WTC11 (cell line): ENCODE measurements around the gene CIDEB. TPM values are rescaled to one million over a fixed set of nuclear protein-coding genes. Genes with fewer than 3 reads are reported as not detected.

Experiments
- ATAC-seq: fragments of 200-7000 bp; cut with Tn5 transposase; 2 replicates; pipeline ENCODE4 v1.10.0; 2021; ENCODE audit warnings: mild to moderate bottlenecking, moderate library complexity
- CTCF ChIA-PET: fragments of 300-600 bp; sonication (Branson Sonifier 250); formaldehyde crosslinking; loops from one replicate; lab custom pipeline; 2021; ENCODE audit warnings: antibody characterized with exemption; lab: Charles Lee
- POLR2A ChIA-PET: fragments of 350-600 bp; sonication (Branson Sonifier 250); formaldehyde crosslinking; loops from one replicate; lab custom pipeline; 2021; ENCODE audit warnings: antibody characterized with exemption; lab: Charles Lee
- DNase-seq: peaks from one replicate; pipeline ENCODE4 v3.0.0; 2021; ENCODE audit warnings: low spot score
- H3K27ac Mint-ChIP-seq: 2 replicates; pipeline ENCODE4 v1.8.0; 2021; ENCODE audit warnings: mixed read lengths
- H3K27me3 Mint-ChIP-seq: 2 replicates; pipeline ENCODE4 v1.8.0; 2021; ENCODE audit warnings: low read depth, mild to moderate bottlenecking, moderate library complexity, mixed read lengths
- H3K36me3 Mint-ChIP-seq: 2 replicates; pipeline ENCODE4 v1.8.0; 2021; ENCODE audit warnings: mixed read lengths
- H3K4me1 Mint-ChIP-seq: 2 replicates; pipeline ENCODE4 v1.8.0; 2022; ENCODE audit warnings: mixed read lengths
- H3K4me3 Mint-ChIP-seq: 2 replicates; pipeline ENCODE4 v1.8.0; 2021; ENCODE audit warnings: mild to moderate bottlenecking, moderate library complexity, mixed read lengths
- H3K9me3 Mint-ChIP-seq: 2 replicates; pipeline ENCODE4 v1.8.0; 2021; ENCODE audit warnings: mixed read lengths
- ARID4B ChIP-seq: sonication (generic); formaldehyde crosslinking; IDR thresholded peaks from 2 replicates; pipeline ENCODE4 v1.8.0; 2023; ENCODE audit warnings: missing genetic modification reagents, mild to moderate bottlenecking, borderline replicate concordance
- ELF4 ChIP-seq: sonication (generic); formaldehyde crosslinking; IDR thresholded peaks from 2 replicates; pipeline ENCODE4 v1.8.1; 2022; ENCODE audit warnings: low read depth, mild to moderate bottlenecking, moderate library complexity, missing genetic modification reagents
- FOXK1 ChIP-seq: sonication (generic); formaldehyde crosslinking; IDR thresholded peaks from 2 replicates; pipeline ENCODE4 v1.8.0; 2022; ENCODE audit warnings: mild to moderate bottlenecking, moderate library complexity, missing genetic modification reagents
- GRHL2 ChIP-seq: fragments of 250-450 bp; sonication (Bioruptor Pico); IDR thresholded peaks from 2 replicates; pipeline ENCODE4 v1.8.0; 2022; ENCODE audit warnings: mild to moderate bottlenecking, moderate library complexity; ENCODE audit not compliant: insufficient replicate concordance, severe bottlenecking
- KAT7 ChIP-seq: sonication (generic); formaldehyde crosslinking; IDR thresholded peaks from 2 replicates; pipeline ENCODE4 v1.8.1; 2023; ENCODE audit warnings: missing genetic modification reagents, mild to moderate bottlenecking, borderline replicate concordance
- NFYB ChIP-seq: sonication (generic); formaldehyde crosslinking; conservative IDR thresholded peaks from 2 replicates; pipeline ENCODE4 v1.8.0; 2022; ENCODE audit warnings: low read depth, missing genetic modification reagents
- RELA ChIP-seq: sonication (generic); formaldehyde crosslinking; IDR thresholded peaks from 2 replicates; pipeline ENCODE4 v1.8.1; 2022; ENCODE audit warnings: missing genetic modification reagents, mild to moderate bottlenecking, borderline replicate concordance
- SMAD4 ChIP-seq: sonication (generic); formaldehyde crosslinking; IDR thresholded peaks from 2 replicates; pipeline ENCODE4 v1.8.0; 2022; ENCODE audit warnings: mild to moderate bottlenecking, missing genetic modification reagents
- SP1 ChIP-seq: sonication (generic); formaldehyde crosslinking; conservative IDR thresholded peaks from 2 replicates; pipeline ENCODE4 v1.8.1; 2022; ENCODE audit warnings: missing genetic modification reagents
- TEAD1 ChIP-seq: sonication (generic); formaldehyde crosslinking; IDR thresholded peaks from 2 replicates; pipeline ENCODE4 v1.8.0; 2022; ENCODE audit warnings: mild to moderate bottlenecking, missing genetic modification reagents
- TEAD4 ChIP-seq: sonication (generic); formaldehyde crosslinking; IDR thresholded peaks from 2 replicates; pipeline ENCODE4 v1.8.0; 2022; ENCODE audit warnings: mild to moderate bottlenecking, missing genetic modification reagents
- TP53 ChIP-seq: sonication (generic); formaldehyde crosslinking; IDR thresholded peaks from 2 replicates; pipeline ENCODE4 v1.8.1; 2023; ENCODE audit warnings: mild to moderate bottlenecking, missing genetic modification reagents
- ZNF138 ChIP-seq: sonication (generic); formaldehyde crosslinking; conservative IDR thresholded peaks from 2 replicates; pipeline ENCODE4 v1.8.1; 2022; ENCODE audit warnings: mild to moderate bottlenecking, moderate library complexity, missing genetic modification reagents
- ZNF263 ChIP-seq: sonication (generic); formaldehyde crosslinking; IDR thresholded peaks from 2 replicates; pipeline ENCODE4 v1.8.1; 2022; ENCODE audit warnings: low read depth, mild to moderate bottlenecking, moderate library complexity, missing genetic modification reagents
- ZNF425 ChIP-seq: fragments of 250-450 bp; sonication (Bioruptor Pico); conservative IDR thresholded peaks from 2 replicates; pipeline ENCODE4 v1.9.0; 2021; ENCODE audit warnings: mild to moderate bottlenecking
- total RNA-seq: library from RNA; stranded (reverse); gene quantifications from 3 replicates; pipeline ENCODE4 v1.2.3, GENCODE V29; 2021
- TF ChIP-seq, protein P1 (sequence below): sonication (generic); formaldehyde crosslinking; IDR thresholded peaks from 2 replicates; pipeline ENCODE4 v1.8.1; 2023; ENCODE audit warnings: mild to moderate bottlenecking, missing genetic modification reagents
- TF ChIP-seq, protein P2 (sequence below): sonication (generic); formaldehyde crosslinking; conservative IDR thresholded peaks from 2 replicates; pipeline ENCODE4 v1.8.1; 2022; ENCODE audit warnings: mild to moderate bottlenecking, missing genetic modification reagents
- TF ChIP-seq, protein P3 (sequence below): sonication (generic); formaldehyde crosslinking; IDR thresholded peaks from 2 replicates; pipeline ENCODE4 v1.8.1; 2022; ENCODE audit warnings: low read depth, missing genetic modification reagents, borderline replicate concordance
- TF ChIP-seq, protein P4 (sequence below): fragments of 250-450 bp; sonication (Bioruptor Pico); IDR thresholded peaks from 2 replicates; pipeline ENCODE4 v1.9.0; 2021; ENCODE audit warnings: mild to moderate bottlenecking
- TF ChIP-seq, protein P5 (sequence below): sonication (generic); formaldehyde crosslinking; IDR thresholded peaks from 2 replicates; pipeline ENCODE4 v1.8.0; 2022; ENCODE audit warnings: mild to moderate bottlenecking, missing genetic modification reagents

Gene CIDEB
- total RNA-seq, 1 experiment from 2014 or later: 4.7 TPM

DNA sequence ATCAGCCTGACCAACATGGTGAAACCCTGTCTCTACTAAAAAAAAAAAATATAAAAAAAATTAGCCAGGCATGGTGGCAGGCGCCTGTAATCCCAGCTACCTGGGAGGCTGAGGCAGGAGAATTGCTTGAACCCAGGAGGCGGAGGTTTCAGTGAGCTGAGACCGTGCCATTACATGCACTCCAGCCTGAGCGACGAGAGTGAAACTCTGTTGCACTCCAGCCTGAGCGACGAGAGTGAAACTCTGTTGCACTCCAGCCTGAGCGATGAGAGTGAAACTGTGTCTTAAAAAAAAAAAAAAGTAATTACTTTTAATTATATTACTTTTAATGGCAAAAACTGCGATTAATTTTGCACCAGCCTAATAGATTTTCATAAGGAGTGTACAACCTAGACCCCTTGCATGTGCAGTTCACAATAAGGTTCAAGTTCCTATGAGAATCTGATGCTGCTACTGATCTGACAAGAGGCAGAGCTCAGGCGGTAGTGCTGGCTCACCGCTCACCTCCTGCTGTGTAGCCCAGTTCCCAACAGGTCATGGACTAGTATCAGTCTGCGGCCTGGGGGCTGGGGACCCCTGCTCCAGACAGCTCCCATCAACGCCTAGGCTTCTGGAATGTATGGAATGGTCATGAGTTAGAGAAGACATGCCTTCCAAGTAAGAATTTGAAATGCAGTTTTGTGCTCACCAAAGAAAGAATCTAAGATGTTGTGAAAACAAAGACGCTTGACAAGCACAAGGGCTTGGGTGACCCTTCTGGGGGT lies 13.6 kb upstream of the CIDEB start (continued):
- TF ChIP-seq ARID4B (CRISPR knock-in tag) (no peak), RELA (no peak), SMAD4 (no peak), ELF4 (CRISPR knock-in tag) (no peak), TEAD4 (CRISPR knock-in tag) (no peak), GRHL2 (no peak), ZNF263 (CRISPR knock-in tag) (no peak), ZNF425 (no peak), ZNF138 (CRISPR knock-in tag) (no peak), NFYB (CRISPR knock-in tag) (no peak)
- TF ChIP-seq, protein P1, sequence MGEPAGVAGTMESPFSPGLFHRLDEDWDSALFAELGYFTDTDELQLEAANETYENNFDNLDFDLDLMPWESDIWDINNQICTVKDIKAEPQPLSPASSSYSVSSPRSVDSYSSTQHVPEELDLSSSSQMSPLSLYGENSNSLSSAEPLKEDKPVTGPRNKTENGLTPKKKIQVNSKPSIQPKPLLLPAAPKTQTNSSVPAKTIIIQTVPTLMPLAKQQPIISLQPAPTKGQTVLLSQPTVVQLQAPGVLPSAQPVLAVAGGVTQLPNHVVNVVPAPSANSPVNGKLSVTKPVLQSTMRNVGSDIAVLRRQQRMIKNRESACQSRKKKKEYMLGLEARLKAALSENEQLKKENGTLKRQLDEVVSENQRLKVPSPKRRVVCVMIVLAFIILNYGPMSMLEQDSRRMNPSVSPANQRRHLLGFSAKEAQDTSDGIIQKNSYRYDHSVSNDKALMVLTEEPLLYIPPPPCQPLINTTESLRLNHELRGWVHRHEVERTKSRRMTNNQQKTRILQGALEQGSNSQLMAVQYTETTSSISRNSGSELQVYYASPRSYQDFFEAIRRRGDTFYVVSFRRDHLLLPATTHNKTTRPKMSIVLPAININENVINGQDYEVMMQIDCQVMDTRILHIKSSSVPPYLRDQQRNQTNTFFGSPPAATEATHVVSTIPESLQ: no peak
- TF ChIP-seq, protein P2, sequence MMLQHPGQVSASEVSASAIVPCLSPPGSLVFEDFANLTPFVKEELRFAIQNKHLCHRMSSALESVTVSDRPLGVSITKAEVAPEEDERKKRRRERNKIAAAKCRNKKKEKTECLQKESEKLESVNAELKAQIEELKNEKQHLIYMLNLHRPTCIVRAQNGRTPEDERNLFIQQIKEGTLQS (CRISPR knock-in tag): no peak
- TF ChIP-seq, all 79 proteins: peak for 0

GRCh38 chr14:24317141-24317928 lies 9.6 kb upstream of the CIDEB start:
- TF ChIP-seq KAT7 (CRISPR knock-in tag) (no peak), TP53 (CRISPR knock-in tag) (no peak), TEAD1 (CRISPR knock-in tag) (no peak), SP1 (no peak), FOXK1 (CRISPR knock-in tag) (no peak), ZNF138 (CRISPR knock-in tag) (no peak)
- TF ChIP-seq, protein P3, sequence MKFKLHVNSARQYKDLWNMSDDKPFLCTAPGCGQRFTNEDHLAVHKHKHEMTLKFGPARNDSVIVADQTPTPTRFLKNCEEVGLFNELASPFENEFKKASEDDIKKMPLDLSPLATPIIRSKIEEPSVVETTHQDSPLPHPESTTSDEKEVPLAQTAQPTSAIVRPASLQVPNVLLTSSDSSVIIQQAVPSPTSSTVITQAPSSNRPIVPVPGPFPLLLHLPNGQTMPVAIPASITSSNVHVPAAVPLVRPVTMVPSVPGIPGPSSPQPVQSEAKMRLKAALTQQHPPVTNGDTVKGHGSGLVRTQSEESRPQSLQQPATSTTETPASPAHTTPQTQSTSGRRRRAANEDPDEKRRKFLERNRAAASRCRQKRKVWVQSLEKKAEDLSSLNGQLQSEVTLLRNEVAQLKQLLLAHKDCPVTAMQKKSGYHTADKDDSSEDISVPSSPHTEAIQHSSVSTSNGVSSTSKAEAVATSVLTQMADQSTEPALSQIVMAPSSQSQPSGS: no peak
- TF ChIP-seq, protein P4, sequence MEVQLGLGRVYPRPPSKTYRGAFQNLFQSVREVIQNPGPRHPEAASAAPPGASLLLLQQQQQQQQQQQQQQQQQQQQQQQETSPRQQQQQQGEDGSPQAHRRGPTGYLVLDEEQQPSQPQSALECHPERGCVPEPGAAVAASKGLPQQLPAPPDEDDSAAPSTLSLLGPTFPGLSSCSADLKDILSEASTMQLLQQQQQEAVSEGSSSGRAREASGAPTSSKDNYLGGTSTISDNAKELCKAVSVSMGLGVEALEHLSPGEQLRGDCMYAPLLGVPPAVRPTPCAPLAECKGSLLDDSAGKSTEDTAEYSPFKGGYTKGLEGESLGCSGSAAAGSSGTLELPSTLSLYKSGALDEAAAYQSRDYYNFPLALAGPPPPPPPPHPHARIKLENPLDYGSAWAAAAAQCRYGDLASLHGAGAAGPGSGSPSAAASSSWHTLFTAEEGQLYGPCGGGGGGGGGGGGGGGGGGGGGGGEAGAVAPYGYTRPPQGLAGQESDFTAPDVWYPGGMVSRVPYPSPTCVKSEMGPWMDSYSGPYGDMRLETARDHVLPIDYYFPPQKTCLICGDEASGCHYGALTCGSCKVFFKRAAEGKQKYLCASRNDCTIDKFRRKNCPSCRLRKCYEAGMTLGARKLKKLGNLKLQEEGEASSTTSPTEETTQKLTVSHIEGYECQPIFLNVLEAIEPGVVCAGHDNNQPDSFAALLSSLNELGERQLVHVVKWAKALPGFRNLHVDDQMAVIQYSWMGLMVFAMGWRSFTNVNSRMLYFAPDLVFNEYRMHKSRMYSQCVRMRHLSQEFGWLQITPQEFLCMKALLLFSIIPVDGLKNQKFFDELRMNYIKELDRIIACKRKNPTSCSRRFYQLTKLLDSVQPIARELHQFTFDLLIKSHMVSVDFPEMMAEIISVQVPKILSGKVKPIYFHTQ (CRISPR knock-in tag): no peak
- TF ChIP-seq, protein P5, sequence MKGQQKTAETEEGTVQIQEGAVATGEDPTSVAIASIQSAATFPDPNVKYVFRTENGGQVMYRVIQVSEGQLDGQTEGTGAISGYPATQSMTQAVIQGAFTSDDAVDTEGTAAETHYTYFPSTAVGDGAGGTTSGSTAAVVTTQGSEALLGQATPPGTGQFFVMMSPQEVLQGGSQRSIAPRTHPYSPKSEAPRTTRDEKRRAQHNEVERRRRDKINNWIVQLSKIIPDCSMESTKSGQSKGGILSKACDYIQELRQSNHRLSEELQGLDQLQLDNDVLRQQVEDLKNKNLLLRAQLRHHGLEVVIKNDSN (CRISPR knock-in tag): no peak
- no peaks in the 10 kb centered on the region; the same call in 1 of the 2 replicates for H3K4me1 Mint-ChIP-seq
- no peak for DNase-seq
- no peak for ATAC-seq
- no peak overlapping the region for H3K27ac Mint-ChIP-seq
- peaks cover 86% of the 10 kb centered on the region for H3K27me3 Mint-ChIP-seq
- no peaks in the 10 kb centered on the region for H3K9me3 Mint-ChIP-seq
- H3K4me3 Mint-ChIP-seq: no peak overlapping the region
- CTCF ChIA-PET: interaction anchor here (0.7 to 3.2 kb wide), 10 partner anchors 9 to 114 kb away, joined by 3 to 21 read pairs (median 8); partner anchors contain the start of genes CIDEB, KHNYN and TINF2
- POLR2A ChIA-PET: interaction anchor here (0.6 kb wide), 1 partner anchor 114 kb away, joined by 3 read pairs; no protein-coding TSS in a partner anchor
- H3K36me3 Mint-ChIP-seq: no peaks in the 10 kb centered on the region
